ENCODE data around the gene SIRPB1. TPM values are rescaled to one million over a fixed set of nuclear protein-coding genes. Genes with fewer than 3 reads are reported as not detected.

Gene SIRPB1
- total RNA-seq, 1 experiment from 2014 or later: 11.6 TPM

DNA sequence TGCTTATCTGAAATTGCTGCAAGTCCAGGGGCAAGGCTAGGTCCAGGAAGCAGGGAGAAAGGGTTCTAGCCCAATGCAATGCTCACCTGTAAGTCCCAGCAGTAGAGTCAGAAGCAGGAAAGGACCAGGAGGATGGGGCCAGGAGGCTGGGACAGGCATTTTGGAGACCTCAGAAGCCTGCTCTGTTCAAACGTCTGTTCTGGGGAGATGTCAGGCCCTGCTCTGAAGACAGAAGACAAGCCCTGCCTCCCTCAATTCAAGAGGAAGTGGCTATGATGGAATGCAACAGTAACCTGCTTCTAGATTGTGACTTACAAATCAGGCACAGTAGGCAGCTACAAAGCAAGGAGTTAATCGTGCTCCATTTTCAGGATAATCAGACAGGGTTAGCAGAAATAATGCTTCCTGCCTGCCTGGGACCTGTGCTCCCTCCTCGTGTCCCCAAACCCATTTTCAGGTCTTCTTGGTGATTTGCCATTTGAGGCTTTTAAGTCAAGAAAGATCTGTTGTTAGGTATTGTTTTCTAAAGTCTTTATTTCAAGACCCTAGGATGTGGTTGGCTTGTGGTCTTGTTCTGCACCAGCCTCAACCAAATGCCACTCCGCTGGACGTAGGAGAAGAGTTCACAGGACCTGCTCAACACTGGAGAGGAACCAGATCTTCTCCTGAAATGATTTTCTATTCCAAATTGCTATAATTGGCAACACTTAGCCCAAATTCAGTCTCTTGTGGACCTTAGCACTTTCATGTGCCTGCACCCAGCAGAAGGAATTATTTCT is 37.9 kb upstream of the SIRPB1 start, which contains the start of gene SIRPG:
Gene SIRPG (minus strand): TSS at position 224 of the 779 bp plus-strand sequence. CDS start 65 bp downstream, at position 159.
- H3K9me2 ChIP-seq (replicated peaks; ENCODE audit: low read length): no peaks in the 10 kb centered on the region
- no peaks in the 10 kb centered on the region for H3K36me3 ChIP-seq (ENCODE audit: low read depth, low read length)
- H3K27ac ChIP-seq (ENCODE audit: low read length): no peak within 1 kb of the TSS
- H3K9ac ChIP-seq (ENCODE audit: low read length): no peak within 1 kb of the TSS
- no peaks in the 10 kb centered on the region for H3K79me2 ChIP-seq (ENCODE audit: low read length)
- H3K4me2 ChIP-seq (ENCODE audit: low read length): no peak within 1 kb of the TSS
- no peaks in the 10 kb centered on the region for H3K27me3 ChIP-seq (ENCODE audit: low read length)
- no peak within 1 kb of the TSS for H3K4me3 ChIP-seq (ENCODE audit: low read length)
- H2AFZ ChIP-seq (ENCODE audit: low read length): no peak within 1 kb of the TSS
- TF ChIP-seq EZH2phosphoT487 (IDR thresholded peaks at IDR 0.05; ENCODE audit: borderline replicate concordance, low read length) (no peak), EZH2 (IDR thresholded peaks at IDR 0.05; ENCODE audit: low read length, unreplicated experiment) (no peak)
- TF ChIP-seq, protein P1, sequence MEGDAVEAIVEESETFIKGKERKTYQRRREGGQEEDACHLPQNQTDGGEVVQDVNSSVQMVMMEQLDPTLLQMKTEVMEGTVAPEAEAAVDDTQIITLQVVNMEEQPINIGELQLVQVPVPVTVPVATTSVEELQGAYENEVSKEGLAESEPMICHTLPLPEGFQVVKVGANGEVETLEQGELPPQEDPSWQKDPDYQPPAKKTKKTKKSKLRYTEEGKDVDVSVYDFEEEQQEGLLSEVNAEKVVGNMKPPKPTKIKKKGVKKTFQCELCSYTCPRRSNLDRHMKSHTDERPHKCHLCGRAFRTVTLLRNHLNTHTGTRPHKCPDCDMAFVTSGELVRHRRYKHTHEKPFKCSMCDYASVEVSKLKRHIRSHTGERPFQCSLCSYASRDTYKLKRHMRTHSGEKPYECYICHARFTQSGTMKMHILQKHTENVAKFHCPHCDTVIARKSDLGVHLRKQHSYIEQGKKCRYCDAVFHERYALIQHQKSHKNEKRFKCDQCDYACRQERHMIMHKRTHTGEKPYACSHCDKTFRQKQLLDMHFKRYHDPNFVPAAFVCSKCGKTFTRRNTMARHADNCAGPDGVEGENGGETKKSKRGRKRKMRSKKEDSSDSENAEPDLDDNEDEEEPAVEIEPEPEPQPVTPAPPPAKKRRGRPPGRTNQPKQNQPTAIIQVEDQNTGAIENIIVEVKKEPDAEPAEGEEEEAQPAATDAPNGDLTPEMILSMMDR (conservative IDR thresholded peaks at IDR 0.05; ENCODE audit: low read depth, low read length): no peak
- ATAC-seq (no peak), DNase-seq (no peak)
- no TSS peak for BruUV-seq (replicated peaks)
- no peaks in the 10 kb centered on the region for H3K9me3 ChIP-seq (ENCODE audit: low read length)
- 0 out of 2 replicates have a peak, but pooled peaks cover 5% of the 10 kb centered on the region for H3K4me1 ChIP-seq (ENCODE audit: insufficient read depth, low read length)
- no peaks in the 10 kb centered on the region for H4K20me1 ChIP-seq (ENCODE audit: low read length)
- POLR2A ChIA-PET (ENCODE audit: unreplicated experiment): no interaction called here
- no peaks in the 10 kb centered on the region for H3F3A ChIP-seq (ENCODE audit: low read length, unreplicated experiment)
- intact Hi-C loops (cut with micrococcal nuclease): no loop called here
- CTCF ChIA-PET: no interaction called here

DNA sequence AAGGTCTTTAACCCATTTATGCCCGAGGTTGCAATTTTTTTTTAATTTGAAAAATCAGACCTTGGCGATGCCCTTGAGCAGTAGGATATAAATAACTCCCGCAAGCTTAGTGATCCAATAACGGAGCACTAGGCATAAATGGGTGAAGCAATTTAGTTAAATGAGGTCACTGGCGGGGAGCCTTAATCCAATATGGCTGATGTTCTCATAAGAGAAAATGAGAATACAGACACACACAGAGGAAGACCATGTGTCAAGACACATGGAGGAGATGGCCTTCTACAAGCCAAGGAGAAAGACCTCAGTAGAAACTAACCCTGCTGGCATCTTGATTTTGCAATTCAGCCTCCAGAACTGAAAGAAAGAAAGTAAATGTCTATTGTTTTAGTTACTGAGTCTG is 37.0 kb upstream of the SIRPB1 start:
- Histone ChIP-seq H3K79me2 (ENCODE audit: low read length) (no peaks in the 10 kb centered on the region), H3K9ac (ENCODE audit: low read length) (no peak overlapping the region), H3K9me2 (replicated peaks; ENCODE audit: low read length) (no peaks in the 10 kb centered on the region), H3K4me1 (ENCODE audit: insufficient read depth, low read length) (0 out of 2 replicates have a peak, but pooled peaks cover 1% of the 10 kb centered on the region), H3K27me3 (ENCODE audit: low read length) (no peaks in the 10 kb centered on the region), H3K27ac (ENCODE audit: low read length) (no peak overlapping the region), H3K36me3 (ENCODE audit: low read depth, low read length) (no peaks in the 10 kb centered on the region), H3K9me3 (ENCODE audit: low read length) (no peaks in the 10 kb centered on the region), H3F3A (ENCODE audit: low read length, unreplicated experiment) (no peaks in the 10 kb centered on the region), H2AFZ (ENCODE audit: low read length) (no peak overlapping the region), H3K4me2 (ENCODE audit: low read length) (no peak overlapping the region), H4K20me1 (ENCODE audit: low read length) (no peaks in the 10 kb centered on the region), H3K4me3 (ENCODE audit: low read length) (no peak overlapping the region)
- POLR2A ChIA-PET (ENCODE audit: unreplicated experiment): no interaction called here
- BruUV-seq (replicated peaks): no TSS peak
- ATAC-seq: no peak
- CTCF ChIA-PET: no interaction called here
- no peak for DNase-seq
- TF ChIP-seq EZH2 (IDR thresholded peaks at IDR 0.05; ENCODE audit: low read length, unreplicated experiment): no peak
- TF ChIP-seq, protein P1 (conservative IDR thresholded peaks at IDR 0.05; ENCODE audit: low read depth, low read length): no peak
- no peak for TF ChIP-seq EZH2phosphoT487 (IDR thresholded peaks at IDR 0.05; ENCODE audit: borderline replicate concordance, low read length)
- intact Hi-C loops (cut with micrococcal nuclease): no loop called here

DNA sequence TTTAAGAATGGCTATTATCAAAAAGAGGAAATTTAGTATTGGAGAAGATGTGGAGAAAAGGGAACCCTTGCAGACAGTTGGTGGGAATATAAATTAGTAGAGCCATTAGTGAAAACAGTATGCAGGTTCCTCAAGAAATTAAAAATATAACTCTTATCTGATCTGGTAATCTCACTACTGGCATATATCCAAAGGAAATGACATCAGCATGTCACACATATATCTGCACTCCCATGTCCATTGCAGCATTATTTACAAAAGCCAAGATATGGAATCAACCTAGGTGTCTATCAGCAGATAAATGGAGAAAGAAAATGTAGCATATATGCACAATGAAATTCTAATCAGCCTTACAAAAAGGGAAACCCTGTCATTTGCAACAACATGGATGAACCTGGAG is 35.2 kb upstream of the SIRPB1 start:
- H2AFZ ChIP-seq (ENCODE audit: low read length): no peak overlapping the region
- ChIA-PET CTCF (no interaction called here), POLR2A (ENCODE audit: unreplicated experiment) (interaction anchor here (0.6 kb wide), 1 partner anchor 23 kb away, joined by 4 read pairs; no protein-coding TSS in a partner anchor)
- no peak overlapping the region for H3K27ac ChIP-seq (ENCODE audit: low read length)
- H3K27me3 ChIP-seq (ENCODE audit: low read length): no peaks in the 10 kb centered on the region
- ATAC-seq (no peak), DNase-seq (no peak)
- intact Hi-C loops (cut with micrococcal nuclease): no loop called here
- no peak for TF ChIP-seq EZH2 (IDR thresholded peaks at IDR 0.05; ENCODE audit: low read length, unreplicated experiment)
- TF ChIP-seq, protein P1 (conservative IDR thresholded peaks at IDR 0.05; ENCODE audit: low read depth, low read length): no peak
- no peak for TF ChIP-seq EZH2phosphoT487 (IDR thresholded peaks at IDR 0.05; ENCODE audit: borderline replicate concordance, low read length)
- no peaks in the 10 kb centered on the region for H3K4me1 ChIP-seq (ENCODE audit: insufficient read depth, low read length)
- H3K9ac ChIP-seq (ENCODE audit: low read length): no peak overlapping the region
- no peak overlapping the region for H3K4me2 ChIP-seq (ENCODE audit: low read length)
- H3K9me2 ChIP-seq (replicated peaks; ENCODE audit: low read length): no peaks in the 10 kb centered on the region
- no peaks in the 10 kb centered on the region for H3F3A ChIP-seq (ENCODE audit: low read length, unreplicated experiment)
- no peaks in the 10 kb centered on the region for H3K36me3 ChIP-seq (ENCODE audit: low read depth, low read length)
- no peaks in the 10 kb centered on the region for H4K20me1 ChIP-seq (ENCODE audit: low read length)
- H3K4me3 ChIP-seq (ENCODE audit: low read length): no peak overlapping the region
- no TSS peak for BruUV-seq (replicated peaks)
- H3K79me2 ChIP-seq (ENCODE audit: low read length): no peaks in the 10 kb centered on the region
- H3K9me3 ChIP-seq (ENCODE audit: low read length): no peaks in the 10 kb centered on the region
